HCT116 (cell line): Measurements from ENCODE around the gene NUP210.

Experiments used
- CBX3 ChIP-seq: IDR thresholded peaks from 2 replicates; pipeline ENCODE4 v1.6.1; 2012; ENCODE audit warnings: low read depth
- EGR1 ChIP-seq: IDR thresholded peaks from 2 replicates; pipeline ENCODE4 v1.6.1; 2012; ENCODE audit warnings: low read depth
- EZH2 ChIP-seq: fragments of 200-600 bp; sonication (generic); IDR thresholded peaks from 2 replicates; pipeline ENCODE4 v1.6.1; 2017; ENCODE audit warnings: antibody characterized with exemption, mixed run types
- FOSL1 ChIP-seq: IDR thresholded peaks from 2 replicates; pipeline ENCODE4 v1.6.1; 2012; ENCODE audit warnings: low read depth
- POLR2A ChIP-seq: IDR thresholded peaks from 2 replicates; pipeline ENCODE4 v1.7.0; 2011; ENCODE audit warnings: borderline replicate concordance; ENCODE audit not compliant: insufficient read depth, insufficient read length; ENCODE audit errors: extremely low read depth
- POLR2AphosphoS5 ChIP-seq: IDR thresholded peaks from 2 replicates; pipeline ENCODE4 v1.6.1; 2011; ENCODE audit warnings: mild to moderate bottlenecking, low read depth, low read length, moderate library complexity
- RAD21 ChIP-seq: IDR thresholded peaks from 2 replicates; pipeline ENCODE4 v1.6.1; 2012; ENCODE audit warnings: low read depth, mild to moderate bottlenecking
- SIN3A ChIP-seq: IDR thresholded peaks from 2 replicates; pipeline ENCODE4 v1.6.1; 2012; ENCODE audit warnings: low read depth
- YY1 ChIP-seq: IDR thresholded peaks from 2 replicates; pipeline ENCODE4 v1.6.1; 2011; ENCODE audit warnings: low read length, low read depth, moderate library complexity, mild to moderate bottlenecking; ENCODE audit not compliant: insufficient replicate concordance; ENCODE audit errors: extremely low read depth
- ZBTB33 ChIP-seq: IDR thresholded peaks from 2 replicates; pipeline ENCODE4 v1.6.1; 2011; ENCODE audit warnings: mild to moderate bottlenecking, low read length, moderate library complexity; ENCODE audit not compliant: insufficient replicate concordance; ENCODE audit errors: extremely low read depth
- ZNF274 ChIP-seq: fragments of 200-500 bp; sonication (Bioruptor generic); IDR thresholded peaks from 2 replicates; pipeline ENCODE4 v1.6.1; 2014; ENCODE audit warnings: mild to moderate bottlenecking, low read depth, low read length, inconsistent platforms
- TF ChIP-seq, protein P1 (sequence below), 3 experiments: fragments of 200-600 bp in 1 of 3; sonication (generic) in 1 of 3; IDR thresholded peaks in 2 of 3; conservative IDR thresholded peaks in 1 of 3; 2 replicates each; pipeline ENCODE4 v1.5.1; 2012 to 2017; ENCODE audit warnings: low read depth in 2 of 3, low read length in 2 of 3, antibody characterized with exemption in 1 of 3, borderline replicate concordance in 1 of 3, control low read depth in 1 of 3, mild to moderate bottlenecking in 1 of 3, mixed read lengths in 1 of 3, mixed run types in 1 of 3, moderate library complexity in 1 of 3; ENCODE audit not compliant: insufficient read depth in 1 of 3
- TF ChIP-seq, protein P2 (sequence below): IDR thresholded peaks from 2 replicates; pipeline ENCODE4 v1.6.1; 2012; ENCODE audit warnings: low read depth

DNA sequence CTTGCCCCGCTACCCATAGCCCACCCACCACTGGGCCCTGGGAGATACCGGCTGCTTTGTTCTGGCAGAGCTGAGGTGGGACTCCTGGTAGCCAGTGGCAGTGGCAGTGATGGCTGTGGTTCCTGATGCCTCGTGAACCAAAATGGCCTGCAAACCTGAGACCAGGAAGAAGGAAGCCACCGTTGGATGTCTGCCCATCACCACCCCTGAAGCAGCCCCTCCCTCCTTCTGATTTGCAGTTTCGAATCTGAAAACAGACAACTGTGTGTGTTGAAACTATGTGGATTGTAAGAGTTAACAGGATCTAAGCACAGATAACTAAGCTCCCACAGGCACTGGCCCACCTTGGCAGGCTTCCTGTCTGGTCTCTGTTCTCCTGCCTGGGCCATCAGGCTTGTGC, 66.6 kb downstream of the NUP210 start:
- TF ChIP-seq, protein P1, sequence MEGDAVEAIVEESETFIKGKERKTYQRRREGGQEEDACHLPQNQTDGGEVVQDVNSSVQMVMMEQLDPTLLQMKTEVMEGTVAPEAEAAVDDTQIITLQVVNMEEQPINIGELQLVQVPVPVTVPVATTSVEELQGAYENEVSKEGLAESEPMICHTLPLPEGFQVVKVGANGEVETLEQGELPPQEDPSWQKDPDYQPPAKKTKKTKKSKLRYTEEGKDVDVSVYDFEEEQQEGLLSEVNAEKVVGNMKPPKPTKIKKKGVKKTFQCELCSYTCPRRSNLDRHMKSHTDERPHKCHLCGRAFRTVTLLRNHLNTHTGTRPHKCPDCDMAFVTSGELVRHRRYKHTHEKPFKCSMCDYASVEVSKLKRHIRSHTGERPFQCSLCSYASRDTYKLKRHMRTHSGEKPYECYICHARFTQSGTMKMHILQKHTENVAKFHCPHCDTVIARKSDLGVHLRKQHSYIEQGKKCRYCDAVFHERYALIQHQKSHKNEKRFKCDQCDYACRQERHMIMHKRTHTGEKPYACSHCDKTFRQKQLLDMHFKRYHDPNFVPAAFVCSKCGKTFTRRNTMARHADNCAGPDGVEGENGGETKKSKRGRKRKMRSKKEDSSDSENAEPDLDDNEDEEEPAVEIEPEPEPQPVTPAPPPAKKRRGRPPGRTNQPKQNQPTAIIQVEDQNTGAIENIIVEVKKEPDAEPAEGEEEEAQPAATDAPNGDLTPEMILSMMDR (IDR thresholded peaks at IDR 0.05 in 2 of 3, conservative IDR thresholded peaks at IDR 0.05 in 1 of 3; ENCODE audit: borderline replicate concordance in 1 of 3, insufficient read depth in 1 of 3, low read depth in 2 of 3, low read length in 2 of 3), result no peak
- TF ChIP-seq FOSL1, result no peak
- no peak for TF ChIP-seq EGR1
- TF ChIP-seq POLR2A, result no peak
- TF ChIP-seq SIN3A, result no peak
- TF ChIP-seq POLR2AphosphoS5, result no peak
- no peak for TF ChIP-seq CBX3
- no peak for TF ChIP-seq ZNF274
- TF ChIP-seq, protein P2, sequence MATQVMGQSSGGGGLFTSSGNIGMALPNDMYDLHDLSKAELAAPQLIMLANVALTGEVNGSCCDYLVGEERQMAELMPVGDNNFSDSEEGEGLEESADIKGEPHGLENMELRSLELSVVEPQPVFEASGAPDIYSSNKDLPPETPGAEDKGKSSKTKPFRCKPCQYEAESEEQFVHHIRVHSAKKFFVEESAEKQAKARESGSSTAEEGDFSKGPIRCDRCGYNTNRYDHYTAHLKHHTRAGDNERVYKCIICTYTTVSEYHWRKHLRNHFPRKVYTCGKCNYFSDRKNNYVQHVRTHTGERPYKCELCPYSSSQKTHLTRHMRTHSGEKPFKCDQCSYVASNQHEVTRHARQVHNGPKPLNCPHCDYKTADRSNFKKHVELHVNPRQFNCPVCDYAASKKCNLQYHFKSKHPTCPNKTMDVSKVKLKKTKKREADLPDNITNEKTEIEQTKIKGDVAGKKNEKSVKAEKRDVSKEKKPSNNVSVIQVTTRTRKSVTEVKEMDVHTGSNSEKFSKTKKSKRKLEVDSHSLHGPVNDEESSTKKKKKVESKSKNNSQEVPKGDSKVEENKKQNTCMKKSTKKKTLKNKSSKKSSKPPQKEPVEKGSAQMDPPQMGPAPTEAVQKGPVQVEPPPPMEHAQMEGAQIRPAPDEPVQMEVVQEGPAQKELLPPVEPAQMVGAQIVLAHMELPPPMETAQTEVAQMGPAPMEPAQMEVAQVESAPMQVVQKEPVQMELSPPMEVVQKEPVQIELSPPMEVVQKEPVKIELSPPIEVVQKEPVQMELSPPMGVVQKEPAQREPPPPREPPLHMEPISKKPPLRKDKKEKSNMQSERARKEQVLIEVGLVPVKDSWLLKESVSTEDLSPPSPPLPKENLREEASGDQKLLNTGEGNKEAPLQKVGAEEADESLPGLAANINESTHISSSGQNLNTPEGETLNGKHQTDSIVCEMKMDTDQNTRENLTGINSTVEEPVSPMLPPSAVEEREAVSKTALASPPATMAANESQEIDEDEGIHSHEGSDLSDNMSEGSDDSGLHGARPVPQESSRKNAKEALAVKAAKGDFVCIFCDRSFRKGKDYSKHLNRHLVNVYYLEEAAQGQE, result no peak
- no peak for TF ChIP-seq RAD21
- TF ChIP-seq ZBTB33, result no peak
- TF ChIP-seq EZH2, result no peak
- no peak for TF ChIP-seq YY1
